ENCODE measurements around the gene CYP27C1.

CYP27C1 gene

GRCh38 chr2:127149384-127149783 lies 70.7 kb downstream of the CYP27C1 start:
- DNase-seq (ENCODE audit: low spot score), result no peak

GRCh38 chr2:127146820-127147502 lies 73.1 kb downstream of the CYP27C1 start:
- no peak for DNase-seq (ENCODE audit: low spot score)

GRCh38 chr2:127146071-127146725 lies 73.9 kb downstream of the CYP27C1 start:
- no peak for DNase-seq (ENCODE audit: low spot score)

- DNase-seq (ENCODE audit: low spot score), result no peak
Measured at GRCh38 chr2:127145280-127145895, 74.7 kb downstream of the CYP27C1 start.

GRCh38 chr2:127143841-127144782 lies 76.0 kb downstream of the CYP27C1 start:
- no peak for DNase-seq (ENCODE audit: low spot score)

- DNase-seq (ENCODE audit: low spot score), result no peak
Measured at GRCh38 chr2:127142663-127143630, 77.2 kb downstream of the CYP27C1 start.

- DNase-seq (ENCODE audit: low spot score), result no peak
Measured at GRCh38 chr2:127140538-127140937, 79.6 kb downstream of the CYP27C1 start.

GRCh38 chr2:127139766-127140165 lies 80.3 kb downstream of the CYP27C1 start:
- no peak for DNase-seq (ENCODE audit: low spot score)

GRCh38 chr2:127138281-127138680 lies 81.8 kb downstream of the CYP27C1 start:
- DNase-seq (ENCODE audit: low spot score), result no peak

GRCh38 chr2:127137741-127138140 lies 82.4 kb downstream of the CYP27C1 start:
- DNase-seq (ENCODE audit: low spot score), result no peak

- no peak for DNase-seq (ENCODE audit: low spot score)
Measured at GRCh38 chr2:127137225-127137624, 82.9 kb downstream of the CYP27C1 start.

- DNase-seq (ENCODE audit: low spot score), result no peak
Measured at GRCh38 chr2:127134833-127135830, 85.0 kb downstream of the CYP27C1 start.

- no peak for DNase-seq (ENCODE audit: low spot score)
Measured at GRCh38 chr2:127134235-127134634, 85.9 kb downstream of the CYP27C1 start.
